ENCODE measurements around the gene NKTR.

- TF ChIP-seq POLR2A (IDR thresholded peaks at IDR 0.05) (no peak), CTCF (IDR thresholded peaks at IDR 0.05) (no peak)
These were observed 5.2 kb downstream of the NKTR start for GRCh38 chr3:42605546-42606173.

Measured in lower leg skin (tissue), 3 donors.